ENCODE measurements around the gene BCAS3. TPM values are rescaled to one million over a fixed set of nuclear protein-coding genes. Genes with fewer than 3 reads are reported as not detected.

The BCAS3 gene
- total RNA-seq, 1 donor, result 23.7 TPM

GRCh38 chr17:61442136-61442775, 764.6 kb downstream of the BCAS3 start:
- no peak for DNase-seq (ENCODE audit: low read depth)
- no peak overlapping the region for H3K4me3 ChIP-seq (ENCODE audit: low read depth, low read length)
- TF ChIP-seq CTCF (IDR thresholded peaks at IDR 0.05; ENCODE audit: insufficient read depth, low read depth, low read length), result no peak

Small RNA genes within 50 kb of the gene (small RNA-seq; reads per million reads assigned to genes)
- gene RF00019 (not detected), gene RN7SL448P (not detected), gene RN7SL606P (not detected), gene RNU6-623P (not detected)

Other genes with a start within 250 kb of the BCAS3 start
- gene APPBP2, start 151.6 kb upstream of the BCAS3 start, total RNA-seq, result 42.8 and 69.1 TPM in 2 replicates
- gene PPM1D, start 77.7 kb upstream of the BCAS3 start, total RNA-seq, result 10.3 and 15.5 TPM in 2 replicates